Astrocyte (in vitro differentiated cells and primary cell): ENCODE results near the gene BCOR.

Experiments used
- EZH2 ChIP-seq: IDR thresholded peaks from 2 replicates; pipeline ENCODE4 v1.6.1; 2012; ENCODE audit warnings: mild to moderate bottlenecking, low read length, inconsistent platforms; ENCODE audit not compliant: insufficient read depth
- TF ChIP-seq, protein P1 (sequence below): IDR thresholded peaks from 2 replicates; pipeline ENCODE4 v1.5.1; 2011; ENCODE audit warnings: low read depth, mild to moderate bottlenecking, inconsistent platforms, low read length, moderate library complexity; ENCODE audit not compliant: insufficient read depth

DNA sequence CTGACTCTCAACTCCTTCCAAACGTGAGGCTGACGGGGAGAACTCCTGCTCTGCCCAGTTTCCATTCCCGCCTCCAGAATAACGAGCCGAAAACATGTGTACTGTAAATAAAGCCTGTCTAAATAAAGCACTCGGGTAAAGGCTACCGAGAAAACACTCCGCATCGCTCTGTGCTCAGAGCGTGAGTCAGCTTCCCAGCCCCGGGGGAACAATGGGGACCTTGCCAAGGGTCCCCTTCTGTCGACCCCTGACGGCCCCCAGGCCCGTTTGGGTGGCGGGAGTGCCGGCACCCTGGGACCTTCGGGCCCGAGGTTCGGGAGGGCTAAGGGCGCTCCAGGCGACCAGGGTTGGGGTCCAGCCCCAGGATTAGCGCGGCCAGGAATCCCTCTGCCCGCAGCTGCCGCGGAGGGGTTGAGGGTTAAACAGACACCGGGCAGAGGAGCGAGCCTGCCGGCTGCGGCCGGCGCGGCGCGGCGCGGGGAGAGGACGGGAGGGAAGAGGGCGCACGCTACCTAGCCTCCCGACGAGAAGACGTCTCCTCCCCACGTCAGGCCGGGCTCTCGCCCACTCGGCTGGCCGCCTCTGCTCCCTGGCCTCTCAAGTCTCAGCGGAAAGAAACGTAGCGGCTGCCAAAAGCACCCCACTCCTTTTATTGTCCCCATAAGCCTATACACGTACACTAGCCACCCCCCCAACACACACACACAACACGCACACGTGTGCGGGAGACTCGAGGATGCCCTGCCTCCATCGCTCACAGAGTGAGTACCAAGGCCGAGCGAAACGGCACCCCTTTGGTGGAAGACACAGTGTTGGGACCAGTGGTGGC lies 85.5 kb downstream of the BCOR start:
- TF ChIP-seq, protein P1, sequence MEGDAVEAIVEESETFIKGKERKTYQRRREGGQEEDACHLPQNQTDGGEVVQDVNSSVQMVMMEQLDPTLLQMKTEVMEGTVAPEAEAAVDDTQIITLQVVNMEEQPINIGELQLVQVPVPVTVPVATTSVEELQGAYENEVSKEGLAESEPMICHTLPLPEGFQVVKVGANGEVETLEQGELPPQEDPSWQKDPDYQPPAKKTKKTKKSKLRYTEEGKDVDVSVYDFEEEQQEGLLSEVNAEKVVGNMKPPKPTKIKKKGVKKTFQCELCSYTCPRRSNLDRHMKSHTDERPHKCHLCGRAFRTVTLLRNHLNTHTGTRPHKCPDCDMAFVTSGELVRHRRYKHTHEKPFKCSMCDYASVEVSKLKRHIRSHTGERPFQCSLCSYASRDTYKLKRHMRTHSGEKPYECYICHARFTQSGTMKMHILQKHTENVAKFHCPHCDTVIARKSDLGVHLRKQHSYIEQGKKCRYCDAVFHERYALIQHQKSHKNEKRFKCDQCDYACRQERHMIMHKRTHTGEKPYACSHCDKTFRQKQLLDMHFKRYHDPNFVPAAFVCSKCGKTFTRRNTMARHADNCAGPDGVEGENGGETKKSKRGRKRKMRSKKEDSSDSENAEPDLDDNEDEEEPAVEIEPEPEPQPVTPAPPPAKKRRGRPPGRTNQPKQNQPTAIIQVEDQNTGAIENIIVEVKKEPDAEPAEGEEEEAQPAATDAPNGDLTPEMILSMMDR: no peak
- no peak for TF ChIP-seq EZH2
